K562 (cell line): ENCODE measurements around the gene TLCD1. TPM values are rescaled to one million over a fixed set of nuclear protein-coding genes. Genes with fewer than 3 reads are reported as not detected.

Source experiments
- CBFA2T3 ChIP-seq: fragments of 450-650 bp; IDR thresholded peaks from 2 replicates; pipeline ENCODE4 v1.6.1; 2017
- CREM ChIP-seq: IDR thresholded peaks from 2 replicates; pipeline ENCODE4 v1.6.1; 2014; ENCODE audit warnings: antibody characterized with exemption, low read depth
- ELF2 ChIP-seq: fragments of 250-450 bp; sonication (Bioruptor Pico); IDR thresholded peaks from 2 replicates; pipeline ENCODE4 v1.5.0; 2021; ENCODE audit warnings: mild to moderate bottlenecking
- ETV5 ChIP-seq: sonication (generic); formaldehyde crosslinking; IDR thresholded peaks from 2 replicates; pipeline ENCODE4 v1.4.0; 2020; ENCODE audit warnings: low read depth, mild to moderate bottlenecking, missing genetic modification reagents
- HMGN3 ChIP-seq: IDR thresholded peaks from 2 replicates; pipeline ENCODE4 v1.6.1; 2011; ENCODE audit warnings: borderline replicate concordance, low read depth, mild to moderate bottlenecking, mixed read lengths, low read length; ENCODE audit not compliant: insufficient read length; ENCODE audit errors: extremely low read depth
- HSF4 ChIP-seq: fragments of 250-450 bp; sonication (Bioruptor Pico); IDR thresholded peaks from 2 replicates; pipeline ENCODE4 v2.1.2; 2022; ENCODE audit warnings: mild to moderate bottlenecking, moderate library complexity, borderline replicate concordance
- KLF6 ChIP-seq: fragments of 250-450 bp; sonication (Bioruptor Pico); IDR thresholded peaks from 2 replicates; pipeline ENCODE4 v1.4.0; 2020; ENCODE audit warnings: mild to moderate bottlenecking, moderate library complexity, borderline replicate concordance
- MXI1 ChIP-seq: IDR thresholded peaks from 2 replicates; pipeline ENCODE4 v1.6.1; 2011; ENCODE audit warnings: low read depth, mild to moderate bottlenecking, improper control_type of control experiment, low read length
- NFE2 ChIP-seq: IDR thresholded peaks from 2 replicates; pipeline ENCODE4 v1.6.1; 2014; ENCODE audit warnings: antibody characterized with exemption, low read depth
- NR2C1 ChIP-seq, 2 experiments: fragments of 450-650 bp; IDR thresholded peaks; 2 replicates each; pipeline ENCODE4 v1.6.1; 2017; ENCODE audit warnings: mild to moderate bottlenecking in 2 of 2, antibody characterized with exemption in 1 of 2, inconsistent platforms in 1 of 2, missing compliant biosample characterization in 1 of 2, missing genetic modification characterization in 1 of 2
- POLR2A ChIP-seq: fragments of 450-650 bp; conservative IDR thresholded peaks from 2 replicates; pipeline ENCODE4 v1.6.1; 2016
- POLR2AphosphoS5 ChIP-seq: IDR thresholded peaks from 2 replicates; pipeline ENCODE4 v1.6.1; 2011; ENCODE audit warnings: mild to moderate bottlenecking, low read depth, low read length, moderate library complexity; ENCODE audit not compliant: control insufficient read depth, insufficient read depth
- POLR2G ChIP-seq: fragments of 200-400 bp; formaldehyde crosslinking; IDR thresholded peaks from 2 replicates; pipeline ENCODE4 v1.6.1; 2017; ENCODE audit warnings: low read depth, mild to moderate bottlenecking, antibody characterized with exemption, low read length, moderate library complexity
- SIN3A ChIP-seq, 2 experiments: fragments of 150-350 bp in 1 of 2; IDR thresholded peaks; 2 replicates each; pipeline ENCODE4 v1.6.1; 2011 to 2016; ENCODE audit warnings: borderline replicate concordance in 2 of 2, low read depth in 2 of 2, low read length in 2 of 2, mild to moderate bottlenecking in 2 of 2, moderate library complexity in 2 of 2; ENCODE audit not compliant: control insufficient read depth in 1 of 2
- SP1 ChIP-seq: sonication (generic); formaldehyde crosslinking; IDR thresholded peaks from 2 replicates; pipeline ENCODE4 v1.8.1; 2022; ENCODE audit warnings: mild to moderate bottlenecking, missing genetic modification reagents
- TBP ChIP-seq: optimal IDR thresholded peaks from 2 replicates; pipeline ENCODE3; 2011; ENCODE audit warnings: low read depth, low read length, improper control_type of control experiment
- YY1 ChIP-seq, 3 experiments: IDR thresholded peaks; 2 replicates each; pipeline ENCODE4 v1.6.1; 2011; ENCODE audit warnings: low read length in 2 of 3, mild to moderate bottlenecking in 2 of 3, moderate library complexity in 2 of 3, borderline replicate concordance in 1 of 3, control low read depth in 1 of 3, low read depth in 1 of 3; ENCODE audit not compliant: insufficient read depth in 3 of 3, insufficient replicate concordance in 2 of 3, control insufficient read depth in 1 of 3, insufficient read length in 1 of 3; ENCODE audit errors: extremely low read depth in 1 of 3
- ZBED1 ChIP-seq: IDR thresholded peaks from 2 replicates; pipeline ENCODE4 v1.6.1; 2014
- ZFP1 ChIP-seq: fragments of 450-650 bp; formaldehyde crosslinking; IDR thresholded peaks from 2 replicates; pipeline ENCODE4 v1.4.0; 2020; ENCODE audit warnings: mild to moderate bottlenecking, mixed read lengths
- ZNF253 ChIP-seq: fragments of 250-450 bp; sonication (Bioruptor Pico); conservative IDR thresholded peaks from 2 replicates; pipeline ENCODE4 v1.6.1; 2021; ENCODE audit warnings: mild to moderate bottlenecking
- ZNF436 ChIP-seq: fragments of 250-450, 450-650 bp; sonication (Bioruptor Pico); formaldehyde crosslinking; IDR thresholded peaks from 2 replicates; pipeline ENCODE4 v1.7.0; 2020; ENCODE audit warnings: mild to moderate bottlenecking
- polyA plus RNA-seq, 8 experiments: library from polyadenylated mRNA; depleted of rRNA in 4 of 8; stranded (reverse) in 5 of 8; unstranded in 3 of 8; fragments of >200 nt; fragmentation: Nextera tagmentation in 2 of 8; fragmentation: Illumina TruSeq in 1 of 8; extraction: Ambion mirVana in 2 of 8; extraction: Trizol in 1 of 8; gene quantifications; 2 replicates each; pipeline versions ENCODE4 v1.2.1 to v1.2.3, GENCODE V29; 2011 to 2014; ENCODE audit warnings: inconsistent platforms in 1 of 8, missing spikeins in 1 of 8
- total RNA-seq, 7 experiments: library from RNA; depleted of rRNA in 6 of 7; stranded (reverse); fragments of >200 nt in 6 of 7; fragmentation: Illumina TruSeq in 2 of 7; extraction: Trizol in 2 of 7; gene quantifications; 2 replicates each; pipeline versions ENCODE4 v1.2.1 to v1.2.3, GENCODE V29; 2011 to 2021; ENCODE audit warnings: low replicate concordance in 1 of 7
- TF ChIP-seq, protein P1 (sequence below): fragments of 200-800 bp; sonication (Bioruptor generic); IDR thresholded peaks from 2 replicates; pipeline ENCODE4 v1.6.1; 2017; ENCODE audit warnings: missing genetic modification characterization, missing compliant biosample characterization
- TF ChIP-seq, protein P2 (sequence below), 2 experiments: fragments of 450-650 bp; conservative IDR thresholded peaks; 2 replicates each; pipeline ENCODE4 v1.6.1; 2017; ENCODE audit warnings: mild to moderate bottlenecking in 2 of 2, moderate library complexity in 2 of 2
- TF ChIP-seq, protein P3 (sequence below): sonication (generic); formaldehyde crosslinking; IDR thresholded peaks from 2 replicates; pipeline ENCODE4 v1.8.0; 2022; ENCODE audit warnings: missing genetic modification reagents, mild to moderate bottlenecking, moderate library complexity, borderline replicate concordance

Gene TLCD1
- total and polyA plus RNA-seq, 9 of the 15 experiments (the other 6 are each of a cell fraction or from before 2014, with no cell fraction given), result 6.8 to 37.7 (median 21.7) TPM

DNA sequence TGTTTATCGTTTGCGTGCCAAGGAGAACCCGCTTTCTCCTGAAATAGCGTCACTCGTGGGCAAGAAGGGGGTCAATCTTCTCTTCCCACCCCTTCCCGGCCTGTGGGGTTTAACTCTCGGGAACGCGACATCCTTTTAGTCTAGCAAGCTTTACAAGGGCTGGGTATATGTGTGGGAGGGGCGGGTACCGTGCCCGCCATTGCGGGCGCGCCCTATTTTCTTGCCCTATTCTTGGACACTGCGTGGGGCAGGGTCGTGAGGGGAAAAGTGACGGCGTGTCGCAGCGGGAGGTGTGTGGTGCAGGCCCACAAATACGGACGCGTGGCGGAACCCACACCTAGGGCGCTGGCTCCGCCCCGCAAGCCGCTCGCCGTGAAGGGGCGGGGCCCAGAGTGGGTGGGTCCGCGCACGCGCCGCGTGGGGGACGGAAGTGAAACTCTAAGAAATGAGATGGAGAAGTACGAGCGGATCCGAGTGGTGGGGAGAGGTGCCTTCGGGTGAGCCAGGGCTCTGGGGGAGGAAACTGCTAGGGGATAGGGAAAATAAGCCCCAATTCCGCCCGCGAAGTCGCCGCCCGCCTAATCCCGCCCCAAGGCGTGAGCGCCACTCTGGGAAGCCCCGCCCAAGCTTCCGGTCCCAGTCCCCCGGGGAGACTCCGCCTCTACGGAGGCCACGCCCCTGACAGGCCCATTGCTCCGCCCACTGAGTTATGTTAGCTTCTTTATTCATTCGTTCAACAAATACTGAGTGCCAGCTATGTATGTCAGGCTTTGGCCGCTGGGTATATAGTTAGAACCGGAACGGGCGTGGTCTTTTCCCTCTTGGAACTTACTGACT is 2.5 kb upstream of the TLCD1 start, which contains the start of gene NEK8 (continued):
- TF ChIP-seq ZBED1 (no peak; the same call in 1 of the 2 replicates), KLF6 (peak; percentile 44; the same call in 1 of the 2 replicates), ELF2 (CRISPR knock-in tag) (peak; percentile 53; the same call in 1 of the 2 replicates), ETV5 (CRISPR knock-in tag) (peak; percentile 68; the same call in 1 of the 2 replicates), CREM (peak; percentile 75), ZFP1 (CRISPR knock-in tag) (no peak), HSF4 (CRISPR knock-in tag) (no peak), ZNF436 (CRISPR knock-in tag) (no peak), POLR2A (peak; percentile 91), SIN3A (IDR thresholded peaks at IDR 0.05; ENCODE audit: borderline replicate concordance in 2 of 2, control insufficient read depth in 1 of 2, low read depth in 2 of 2, low read length in 2 of 2) (peak; percentile 81 to 86; a peak in 3 of 4 replicates), NR2C1 (IDR thresholded peaks at IDR 0.05) (no peak), NR2C1 (tag; IDR thresholded peaks at IDR 0.05) (no peak), HMGN3 (peak; percentile 87), CBFA2T3 (no peak), ZNF253 (CRISPR knock-in tag) (0 out of 2 replicates have a peak, but pooled peaks have one; percentile 52), SP1 (CRISPR knock-in tag) (peak; percentile 92), POLR2AphosphoS5 (peak; percentile 59), POLR2G (peak; percentile 94), MXI1 (peak; percentile 75), NFE2 (no peak), TBP (no peak), YY1 (IDR thresholded peaks at IDR 0.05; ENCODE audit: borderline replicate concordance in 1 of 3, control insufficient read depth in 1 of 3, extremely low read depth in 1 of 3, insufficient read depth in 3 of 3, insufficient read length in 1 of 3, insufficient replicate concordance in 2 of 3, low read depth in 1 of 3, low read length in 2 of 3) (peak in 1 of 3 experiments; percentile 17)
- TF ChIP-seq, protein P1, sequence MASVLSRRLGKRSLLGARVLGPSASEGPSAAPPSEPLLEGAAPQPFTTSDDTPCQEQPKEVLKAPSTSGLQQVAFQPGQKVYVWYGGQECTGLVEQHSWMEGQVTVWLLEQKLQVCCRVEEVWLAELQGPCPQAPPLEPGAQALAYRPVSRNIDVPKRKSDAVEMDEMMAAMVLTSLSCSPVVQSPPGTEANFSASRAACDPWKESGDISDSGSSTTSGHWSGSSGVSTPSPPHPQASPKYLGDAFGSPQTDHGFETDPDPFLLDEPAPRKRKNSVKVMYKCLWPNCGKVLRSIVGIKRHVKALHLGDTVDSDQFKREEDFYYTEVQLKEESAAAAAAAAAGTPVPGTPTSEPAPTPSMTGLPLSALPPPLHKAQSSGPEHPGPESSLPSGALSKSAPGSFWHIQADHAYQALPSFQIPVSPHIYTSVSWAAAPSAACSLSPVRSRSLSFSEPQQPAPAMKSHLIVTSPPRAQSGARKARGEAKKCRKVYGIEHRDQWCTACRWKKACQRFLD, result no peak
- TF ChIP-seq, protein P2, sequence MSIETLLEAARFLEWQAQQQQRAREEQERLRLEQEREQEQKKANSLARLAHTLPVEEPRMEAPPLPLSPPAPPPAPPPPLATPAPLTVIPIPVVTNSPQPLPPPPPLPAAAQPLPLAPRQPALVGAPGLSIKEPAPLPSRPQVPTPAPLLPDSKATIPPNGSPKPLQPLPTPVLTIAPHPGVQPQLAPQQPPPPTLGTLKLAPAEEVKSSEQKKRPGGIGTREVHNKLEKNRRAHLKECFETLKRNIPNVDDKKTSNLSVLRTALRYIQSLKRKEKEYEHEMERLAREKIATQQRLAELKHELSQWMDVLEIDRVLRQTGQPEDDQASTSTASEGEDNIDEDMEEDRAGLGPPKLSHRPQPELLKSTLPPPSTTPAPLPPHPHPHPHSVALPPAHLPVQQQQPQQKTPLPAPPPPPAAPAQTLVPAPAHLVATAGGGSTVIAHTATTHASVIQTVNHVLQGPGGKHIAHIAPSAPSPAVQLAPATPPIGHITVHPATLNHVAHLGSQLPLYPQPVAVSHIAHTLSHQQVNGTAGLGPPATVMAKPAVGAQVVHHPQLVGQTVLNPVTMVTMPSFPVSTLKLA (conservative IDR thresholded peaks at IDR 0.05), result no peak
- TF ChIP-seq, protein P3, sequence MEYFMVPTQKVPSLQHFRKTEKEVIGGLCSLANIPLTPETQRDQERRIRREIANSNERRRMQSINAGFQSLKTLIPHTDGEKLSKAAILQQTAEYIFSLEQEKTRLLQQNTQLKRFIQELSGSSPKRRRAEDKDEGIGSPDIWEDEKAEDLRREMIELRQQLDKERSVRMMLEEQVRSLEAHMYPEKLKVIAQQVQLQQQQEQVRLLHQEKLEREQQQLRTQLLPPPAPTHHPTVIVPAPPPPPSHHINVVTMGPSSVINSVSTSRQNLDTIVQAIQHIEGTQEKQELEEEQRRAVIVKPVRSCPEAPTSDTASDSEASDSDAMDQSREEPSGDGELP, result peak; percentile 47; the same call in 1 of the 2 replicates
